ENCODE data around the gene POLR2I.

DNA sequence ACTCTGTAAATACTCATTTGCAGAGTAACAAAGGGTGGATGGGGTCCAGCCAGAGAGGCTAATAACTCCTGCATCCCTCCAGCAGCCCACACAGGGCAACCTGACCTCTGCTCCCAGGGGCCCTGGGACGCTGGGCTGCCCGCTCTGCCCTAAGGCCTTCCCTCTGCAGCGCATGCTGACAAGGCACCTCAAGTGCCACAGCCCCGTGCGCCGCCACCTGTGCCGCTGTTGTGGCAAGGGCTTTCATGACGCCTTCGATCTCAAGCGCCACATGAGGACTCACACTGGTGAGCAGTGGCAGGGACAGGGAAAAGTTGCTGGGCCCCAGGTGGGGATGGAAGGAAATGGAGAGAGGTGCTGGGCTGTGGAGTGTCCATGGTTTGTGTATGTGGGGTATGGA lies 2.0 kb downstream of the POLR2I start:
- TF ChIP-seq, protein P1, sequence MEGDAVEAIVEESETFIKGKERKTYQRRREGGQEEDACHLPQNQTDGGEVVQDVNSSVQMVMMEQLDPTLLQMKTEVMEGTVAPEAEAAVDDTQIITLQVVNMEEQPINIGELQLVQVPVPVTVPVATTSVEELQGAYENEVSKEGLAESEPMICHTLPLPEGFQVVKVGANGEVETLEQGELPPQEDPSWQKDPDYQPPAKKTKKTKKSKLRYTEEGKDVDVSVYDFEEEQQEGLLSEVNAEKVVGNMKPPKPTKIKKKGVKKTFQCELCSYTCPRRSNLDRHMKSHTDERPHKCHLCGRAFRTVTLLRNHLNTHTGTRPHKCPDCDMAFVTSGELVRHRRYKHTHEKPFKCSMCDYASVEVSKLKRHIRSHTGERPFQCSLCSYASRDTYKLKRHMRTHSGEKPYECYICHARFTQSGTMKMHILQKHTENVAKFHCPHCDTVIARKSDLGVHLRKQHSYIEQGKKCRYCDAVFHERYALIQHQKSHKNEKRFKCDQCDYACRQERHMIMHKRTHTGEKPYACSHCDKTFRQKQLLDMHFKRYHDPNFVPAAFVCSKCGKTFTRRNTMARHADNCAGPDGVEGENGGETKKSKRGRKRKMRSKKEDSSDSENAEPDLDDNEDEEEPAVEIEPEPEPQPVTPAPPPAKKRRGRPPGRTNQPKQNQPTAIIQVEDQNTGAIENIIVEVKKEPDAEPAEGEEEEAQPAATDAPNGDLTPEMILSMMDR (IDR thresholded peaks at IDR 0.05) = no peak
- TF ChIP-seq EZH2 (IDR thresholded peaks at IDR 0.05; ENCODE audit: borderline replicate concordance, insufficient read depth, low read depth, low read length, poor library complexity, severe bottlenecking) = no peak
